ENCODE data around the gene EIPR1.

Gene EIPR1

GRCh38 chr2:3291113-3291512, 86.5 kb downstream of the EIPR1 start:
- H3K27ac ChIP-seq (ENCODE audit: low read depth, low read length), result no peak overlapping the region
- H2AFZ ChIP-seq (ENCODE audit: low read depth, low read length, severe bottlenecking), result no peak overlapping the region
- no peaks in the 10 kb centered on the region for H3K36me3 ChIP-seq (ENCODE audit: low read length)
- peaks cover 27% of the 10 kb centered on the region; the same call in 1 of the 2 replicates for H3K79me2 ChIP-seq (ENCODE audit: insufficient read depth, low read length)
- no peak for TF ChIP-seq EZH2phosphoT487 (conservative IDR thresholded peaks at IDR 0.05; ENCODE audit: low read length)
- no peak overlapping the region for H3K9ac ChIP-seq (ENCODE audit: low read length)
- no peaks in the 10 kb centered on the region for H3K9me3 ChIP-seq (ENCODE audit: insufficient read depth, low read length)
- no peaks in the 10 kb centered on the region for H3K27me3 ChIP-seq (ENCODE audit: low read length)
- H3F3A ChIP-seq (ENCODE audit: insufficient read depth), result no peaks in the 10 kb centered on the region
- no peak overlapping the region for H3K4me3 ChIP-seq (ENCODE audit: insufficient read depth, low read length, poor library complexity, severe bottlenecking)
- no peak overlapping the region for H3K4me2 ChIP-seq (ENCODE audit: low read depth, low read length, poor library complexity, severe bottlenecking)
- H3K9me2 ChIP-seq (replicated peaks; ENCODE audit: insufficient read depth, low read length), result no peaks in the 10 kb centered on the region
- no peaks in the 10 kb centered on the region; the same call in 1 of the 2 replicates for H4K20me1 ChIP-seq (ENCODE audit: low read depth, low read length)

- Histone ChIP-seq H3K27ac (ENCODE audit: low read depth, low read length) (no peak overlapping the region), H3K9me3 (ENCODE audit: insufficient read depth, low read length) (no peaks in the 10 kb centered on the region), H3F3A (ENCODE audit: insufficient read depth) (no peaks in the 10 kb centered on the region), H3K9ac (ENCODE audit: low read length) (no peak overlapping the region), H3K36me3 (ENCODE audit: low read length) (no peaks in the 10 kb centered on the region), H3K9me2 (replicated peaks; ENCODE audit: insufficient read depth, low read length) (no peaks in the 10 kb centered on the region), H3K4me2 (ENCODE audit: low read depth, low read length, poor library complexity, severe bottlenecking) (no peak overlapping the region), H3K4me3 (ENCODE audit: insufficient read depth, low read length, poor library complexity, severe bottlenecking) (no peak overlapping the region), H2AFZ (ENCODE audit: low read depth, low read length, severe bottlenecking) (no peak overlapping the region), H4K20me1 (ENCODE audit: low read depth, low read length) (no peaks in the 10 kb centered on the region; the same call in 1 of the 2 replicates), H3K79me2 (ENCODE audit: insufficient read depth, low read length) (peaks cover 27% of the 10 kb centered on the region; the same call in 1 of the 2 replicates), H3K27me3 (ENCODE audit: low read length) (no peaks in the 10 kb centered on the region)
- TF ChIP-seq CTCF (IDR thresholded peaks at IDR 0.05; ENCODE audit: insufficient read depth, low read length, poor library complexity, severe bottlenecking), result no peak
- TF ChIP-seq EZH2phosphoT487 (conservative IDR thresholded peaks at IDR 0.05; ENCODE audit: low read length), result no peak
These were observed 87.0 kb downstream of the EIPR1 start for GRCh38 chr2:3290655-3291054.

- H3K36me3 ChIP-seq (ENCODE audit: low read length), result no peaks in the 10 kb centered on the region
These were observed 87.6 kb downstream of the EIPR1 start for GRCh38 chr2:3289971-3290370.

More at GRCh38 chr2:3289971-3290370, 87.6 kb downstream of the EIPR1 start:
- H3K9me2 ChIP-seq (replicated peaks; ENCODE audit: insufficient read depth, low read length), result no peaks in the 10 kb centered on the region
- H3K27ac ChIP-seq (ENCODE audit: low read depth, low read length), result no peak overlapping the region
- H3K79me2 ChIP-seq (ENCODE audit: insufficient read depth, low read length), result peaks cover 27% of the 10 kb centered on the region; the same call in 1 of the 2 replicates
- no peaks in the 10 kb centered on the region for H3K27me3 ChIP-seq (ENCODE audit: low read length)
- TF ChIP-seq EZH2phosphoT487 (conservative IDR thresholded peaks at IDR 0.05; ENCODE audit: low read length) (no peak), CTCF (IDR thresholded peaks at IDR 0.05; ENCODE audit: insufficient read depth, low read length, poor library complexity, severe bottlenecking) (no peak)
- no peak overlapping the region for H2AFZ ChIP-seq (ENCODE audit: low read depth, low read length, severe bottlenecking)
- no peaks in the 10 kb centered on the region for H3F3A ChIP-seq (ENCODE audit: insufficient read depth)
- H3K9ac ChIP-seq (ENCODE audit: low read length), result no peak overlapping the region
- no peaks in the 10 kb centered on the region for H3K9me3 ChIP-seq (ENCODE audit: insufficient read depth, low read length)
- no peaks in the 10 kb centered on the region; the same call in 1 of the 2 replicates for H4K20me1 ChIP-seq (ENCODE audit: low read depth, low read length)
- H3K4me3 ChIP-seq (ENCODE audit: insufficient read depth, low read length, poor library complexity, severe bottlenecking), result no peak overlapping the region
- H3K4me2 ChIP-seq (ENCODE audit: low read depth, low read length, poor library complexity, severe bottlenecking), result no peak overlapping the region
